Endometrial microvascular endothelial cells (primary cell): Measurements from ENCODE around the gene MDFI. TPM values are rescaled to one million over a fixed set of nuclear protein-coding genes. Genes with fewer than 3 reads are reported as not detected.
"Not testable (repeated sequence)": the region's sequence is repeated elsewhere in the genome, so short reads cannot be mapped to it uniquely, and the experiment has no call there.

Experiments
- in situ Hi-C: cut with HindIII; loops from 2 replicates; pipeline ENCODE4 v1.10.0; 2017; ENCODE audit warnings: low sequenced_read_pairs, low pct_unique_long_range_greater_than_20kb; ENCODE audit errors: inconsistent ontology term
- total RNA-seq: library from RNA; depleted of rRNA; stranded (reverse); fragments of >200 nt; gene quantifications from one replicate; pipeline ENCODE4 v1.2.3, GENCODE V29; 2015; ENCODE audit errors: inconsistent ontology term

MDFI gene
- total RNA-seq, 1 donor from 2014 or later = 52.2 TPM

DNA sequence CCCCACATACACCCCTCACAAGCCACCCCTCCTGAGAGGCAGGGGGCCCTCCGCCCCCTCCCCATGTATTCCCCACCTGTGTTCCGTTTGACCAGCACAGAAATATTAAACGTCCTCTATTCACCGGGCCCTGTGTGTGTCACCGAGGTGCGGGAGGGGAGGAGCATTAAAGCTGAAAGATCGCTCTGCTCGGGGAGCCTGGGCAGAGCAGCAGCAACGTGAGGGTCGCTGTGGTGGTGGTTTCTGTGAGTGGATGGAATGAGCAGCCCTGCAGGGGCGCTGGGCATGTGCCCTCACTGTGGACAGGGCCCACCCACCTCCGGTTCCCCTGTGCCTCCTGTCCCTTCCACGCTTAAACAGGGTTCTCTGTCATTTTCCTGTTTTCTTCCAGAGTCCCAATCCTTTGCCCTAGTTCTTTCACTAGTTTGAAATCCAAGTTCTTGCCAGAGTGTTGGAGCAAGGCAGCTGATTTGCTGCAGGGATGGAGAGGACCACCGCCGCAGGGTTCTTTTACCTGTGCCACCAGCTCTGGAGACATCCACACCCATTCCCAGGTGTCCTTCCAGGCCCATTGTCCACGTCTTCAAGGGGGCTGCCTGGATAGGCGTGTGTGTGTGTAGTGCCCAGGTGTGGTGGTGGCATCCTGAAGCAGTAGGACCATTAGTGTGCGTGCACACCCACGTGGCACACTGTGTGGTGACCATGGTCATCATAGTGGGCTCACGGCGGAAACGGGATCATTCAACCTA, 37.6 kb upstream of the MDFI start:
- in situ Hi-C loops = no loop called here

DNA sequence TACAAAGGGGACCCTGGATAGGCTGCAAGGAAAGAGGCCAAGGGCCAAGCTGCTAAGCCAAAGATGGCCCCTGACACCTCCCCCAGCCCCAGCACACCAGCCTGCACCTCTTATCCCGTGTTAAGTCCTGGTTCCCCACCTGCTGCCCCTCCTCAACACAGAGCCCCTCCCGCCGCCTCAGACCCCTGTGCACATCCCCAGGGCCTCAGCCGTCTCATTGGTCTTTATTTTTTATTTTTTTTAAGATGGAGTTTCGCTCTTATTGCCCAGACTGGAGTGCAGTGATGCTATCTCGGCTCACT, 37.1 kb upstream of the MDFI start:
- in situ Hi-C loops = no loop called here

DNA sequence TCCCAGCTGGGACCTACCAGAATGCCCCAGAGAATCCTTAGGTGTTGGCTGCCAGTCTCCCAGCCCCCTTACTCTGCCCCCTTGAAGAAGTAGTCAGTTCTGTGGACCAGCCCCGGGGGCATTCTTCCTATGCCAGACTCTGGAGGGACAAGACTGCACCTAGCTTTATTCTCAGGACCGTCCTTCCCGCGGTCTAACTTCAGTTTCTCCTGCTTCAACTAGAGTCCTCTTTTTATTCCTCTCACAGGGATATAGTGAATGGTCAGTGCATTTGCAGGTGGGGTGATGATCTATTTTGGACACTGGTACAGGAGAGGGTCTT, 35.9 kb upstream of the MDFI start:
- in situ Hi-C loops = no loop called here

DNA sequence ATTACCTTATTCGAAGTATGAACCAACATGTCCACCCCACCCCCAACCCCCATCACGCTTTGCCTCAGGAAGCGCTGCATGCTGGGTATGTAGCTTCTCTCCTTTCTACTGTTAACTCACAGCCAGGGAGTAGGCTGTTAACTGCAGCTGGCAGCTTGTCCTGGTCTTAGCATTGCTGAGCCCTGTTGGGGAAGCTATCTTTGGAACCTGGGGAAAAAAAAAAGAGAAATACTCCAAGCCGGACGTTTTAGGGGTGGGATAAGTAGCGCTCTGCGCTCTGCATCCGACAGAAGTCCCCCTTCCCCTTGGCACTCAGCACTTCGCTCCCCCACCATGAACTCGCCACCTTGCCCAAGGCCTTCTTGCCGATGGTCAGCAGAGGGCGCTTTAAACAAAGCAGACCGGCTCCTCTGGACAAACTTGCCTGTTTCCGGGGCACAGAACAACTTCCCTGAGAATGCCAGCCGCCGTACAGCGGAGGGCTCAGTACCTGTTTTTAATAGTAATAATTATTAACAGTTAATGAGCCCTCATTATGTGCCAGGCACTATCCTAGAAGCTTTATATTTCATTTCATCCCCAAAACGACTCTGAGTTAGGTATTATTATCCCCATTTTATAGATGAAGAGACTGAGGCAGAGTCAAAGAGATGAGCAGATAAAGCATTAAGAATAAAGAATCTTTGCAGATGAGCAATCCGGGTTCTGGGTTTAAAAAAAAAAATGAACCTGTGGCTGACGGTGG, 35.2 kb upstream of the MDFI start:
- in situ Hi-C loops = no loop called here

DNA sequence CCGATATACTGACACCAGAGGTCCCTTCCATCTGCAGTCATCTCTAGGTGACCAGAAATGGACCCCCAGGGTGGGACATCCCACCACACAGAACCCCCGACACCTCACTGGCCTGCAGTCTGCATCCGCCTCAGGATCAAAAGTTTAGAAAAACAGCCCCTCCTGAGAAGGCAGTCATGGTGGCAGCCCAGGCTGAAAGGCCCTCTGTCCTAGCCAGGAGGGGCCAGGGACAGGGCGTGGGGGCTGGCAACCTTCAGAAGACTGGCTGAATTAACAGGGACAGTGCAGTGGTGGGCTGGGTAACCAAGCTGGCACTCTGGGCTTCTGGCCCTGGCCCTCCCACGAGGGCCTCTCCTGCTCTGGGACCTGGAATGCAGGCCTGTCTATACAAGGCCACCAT, 34.3 kb upstream of the MDFI start:
- in situ Hi-C loops = no loop called here

DNA sequence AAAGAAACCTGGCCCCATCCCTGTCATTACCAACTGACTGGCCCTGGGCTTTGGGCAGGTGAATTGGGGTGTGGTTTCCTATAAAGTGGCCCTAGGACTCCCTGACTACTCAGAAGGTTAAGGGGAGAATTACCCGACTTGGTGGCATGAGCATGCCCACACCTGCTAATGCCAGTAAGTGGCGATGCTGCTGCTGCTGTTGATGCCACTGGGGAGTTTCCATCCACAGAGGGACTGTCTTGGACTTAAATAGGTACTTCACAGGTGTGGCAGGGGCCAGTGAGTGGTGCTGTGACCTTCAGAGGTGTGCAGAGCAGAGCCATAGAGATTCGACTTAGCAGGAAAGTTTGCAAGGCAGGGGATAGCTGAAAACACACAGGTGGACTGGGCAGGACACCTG, 32.6 kb upstream of the MDFI start:
- in situ Hi-C loops = no loop called here

DNA sequence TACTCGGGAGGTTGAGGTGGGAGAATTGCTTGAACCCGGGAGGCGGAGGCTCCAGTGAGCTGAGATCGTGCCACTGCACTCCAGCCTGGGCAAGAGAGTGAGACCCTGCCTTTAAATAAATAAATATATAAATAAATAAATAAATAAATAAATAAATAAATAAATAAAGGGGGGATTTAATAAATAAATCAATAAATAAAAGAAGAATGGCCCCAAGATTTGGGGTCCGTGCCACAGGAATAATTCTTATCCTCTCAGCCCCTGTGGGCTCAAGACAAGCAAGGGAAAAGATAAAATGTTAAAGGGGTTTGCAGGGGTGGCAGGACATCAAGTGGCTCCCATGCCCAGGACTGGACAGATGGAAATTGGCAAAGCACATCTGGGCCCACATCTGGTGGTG, 31.2 kb upstream of the MDFI start:
- in situ Hi-C loops = no loop called here

DNA sequence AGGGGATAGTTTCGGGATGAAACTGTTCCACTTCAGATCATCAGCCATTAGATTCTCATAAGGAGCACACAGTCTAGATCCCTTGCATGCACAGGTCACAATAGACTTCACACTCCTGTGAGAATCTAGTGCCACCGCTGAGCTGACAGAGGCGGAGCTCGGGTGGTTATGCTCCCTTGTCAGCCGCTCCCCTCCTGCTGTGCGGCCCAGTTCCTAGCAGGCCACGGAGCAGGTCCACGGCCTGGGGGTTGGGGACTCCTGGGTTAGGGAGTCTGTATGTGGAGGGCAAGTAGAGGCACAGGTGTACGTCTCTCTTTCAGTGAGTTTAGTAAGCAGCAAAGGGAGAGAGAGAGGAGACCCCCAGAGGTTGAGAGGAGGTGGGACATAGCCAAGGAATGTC, 30.5 kb upstream of the MDFI start:
- in situ Hi-C loops = no loop called here

DNA sequence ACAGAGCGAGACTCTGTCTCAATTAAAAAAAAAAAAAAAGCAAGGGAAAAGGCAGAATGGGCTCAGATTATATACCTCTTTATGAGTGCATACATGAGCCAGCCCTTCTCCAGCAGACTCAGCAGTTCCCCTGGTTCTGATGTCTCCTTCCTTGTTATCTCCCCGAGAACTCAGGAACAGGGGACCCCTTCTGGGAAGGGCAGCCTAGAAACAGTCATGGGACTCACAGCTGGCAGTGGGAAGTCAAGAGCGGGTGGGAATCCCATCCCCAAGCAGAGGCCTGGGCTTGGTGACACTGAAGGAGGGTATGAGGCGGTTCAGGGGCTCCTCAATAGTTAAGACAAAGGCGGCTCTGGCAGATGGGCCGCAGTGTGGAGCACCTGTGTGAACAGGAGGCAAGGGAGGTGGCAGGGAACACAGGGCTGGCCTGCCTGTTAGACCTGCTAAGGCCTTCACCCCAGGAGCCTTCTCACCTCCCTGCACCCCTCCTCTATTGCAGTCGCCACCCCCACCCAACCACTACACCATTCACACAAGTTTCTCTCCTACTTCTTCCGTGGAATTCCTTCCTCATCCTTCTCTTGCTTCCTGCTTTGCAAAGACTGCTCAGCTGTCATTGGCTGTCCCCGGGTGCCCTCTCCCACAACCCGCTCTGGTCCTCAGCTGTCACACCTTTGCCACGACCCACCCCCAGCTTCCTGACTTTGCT, 29.7 kb upstream of the MDFI start:
- in situ Hi-C loops = no loop called here

DNA sequence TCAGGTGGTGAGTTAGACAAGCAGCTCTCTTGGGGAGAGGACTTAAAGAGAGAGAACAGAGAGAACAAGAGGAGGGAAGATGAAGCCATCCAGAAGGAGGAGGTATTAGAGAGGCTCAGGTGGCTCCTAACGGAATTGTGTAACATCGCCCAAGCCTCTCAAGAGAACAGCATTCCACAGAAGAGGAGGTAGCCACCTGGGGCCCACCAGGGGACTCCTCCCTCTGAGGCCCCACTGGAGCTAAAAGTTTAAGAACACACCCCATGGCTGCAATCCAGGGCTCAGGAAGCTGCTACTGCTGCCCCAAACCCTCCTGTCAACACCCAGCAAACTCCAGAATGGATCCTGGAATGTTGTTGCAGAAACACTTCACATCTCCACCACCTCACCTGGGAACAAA, 23.6 kb upstream of the MDFI start:
- in situ Hi-C loops = no loop called here

DNA sequence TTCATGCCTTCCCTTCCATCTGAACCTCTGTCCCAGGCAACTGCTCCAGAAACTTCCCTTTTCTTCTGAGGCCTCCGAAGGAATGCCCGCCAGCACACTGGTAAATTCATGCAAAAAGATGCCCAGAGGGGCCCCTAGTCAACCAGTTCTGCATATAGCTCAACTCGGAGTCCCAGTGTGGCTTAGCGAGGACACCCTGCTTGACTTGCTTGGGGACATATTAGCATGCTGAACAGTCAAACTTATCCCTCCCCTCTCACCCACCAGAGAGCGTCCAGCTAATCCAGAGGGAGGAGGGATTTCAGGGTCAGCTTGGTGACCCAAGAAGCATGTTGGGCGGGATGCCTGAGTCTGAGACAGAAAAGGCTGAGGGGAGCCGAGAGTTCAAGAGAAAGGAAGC, 23.0 kb upstream of the MDFI start:
- in situ Hi-C loops = no loop called here

DNA sequence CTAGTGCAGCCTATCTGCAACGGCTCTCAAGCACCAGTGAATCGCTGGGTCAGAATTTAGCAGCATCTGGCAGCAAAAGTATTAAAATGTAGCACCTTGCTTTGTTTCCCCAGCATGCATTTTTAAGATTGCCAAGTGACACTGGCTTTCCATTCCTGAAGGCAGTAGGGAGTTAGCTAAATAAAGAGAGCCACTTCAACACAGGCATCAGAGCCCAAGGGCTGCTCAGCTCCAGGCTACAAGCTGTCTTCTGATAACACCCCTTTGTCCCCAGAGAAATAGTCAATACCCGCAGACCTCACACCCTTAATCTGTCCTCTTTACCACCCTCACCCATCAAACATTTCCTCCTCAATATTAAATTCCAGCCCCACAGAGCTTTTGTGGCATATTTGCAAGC, 19.7 kb upstream of the MDFI start:
- in situ Hi-C loops = no loop called here

DNA sequence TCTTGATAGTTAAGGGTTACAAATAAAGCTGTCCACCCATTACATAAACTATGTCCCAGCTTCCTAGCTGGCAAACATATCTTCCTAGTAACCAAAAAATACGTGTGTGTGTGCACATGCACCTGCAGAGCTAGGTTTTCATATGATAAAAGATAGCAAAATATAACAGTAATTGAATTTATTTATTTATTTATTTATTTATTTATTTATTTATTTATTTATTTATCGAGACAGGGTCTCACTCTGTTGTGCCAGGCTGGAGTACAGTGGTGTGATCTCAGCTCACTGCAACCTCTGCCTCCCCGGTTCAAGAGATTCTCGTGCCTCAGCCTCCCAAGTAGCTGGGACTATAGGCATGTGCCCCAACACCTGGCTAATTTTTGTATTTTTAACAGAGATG, 19.1 kb upstream of the MDFI start:
- in situ Hi-C loops = not testable (repeated sequence)

DNA sequence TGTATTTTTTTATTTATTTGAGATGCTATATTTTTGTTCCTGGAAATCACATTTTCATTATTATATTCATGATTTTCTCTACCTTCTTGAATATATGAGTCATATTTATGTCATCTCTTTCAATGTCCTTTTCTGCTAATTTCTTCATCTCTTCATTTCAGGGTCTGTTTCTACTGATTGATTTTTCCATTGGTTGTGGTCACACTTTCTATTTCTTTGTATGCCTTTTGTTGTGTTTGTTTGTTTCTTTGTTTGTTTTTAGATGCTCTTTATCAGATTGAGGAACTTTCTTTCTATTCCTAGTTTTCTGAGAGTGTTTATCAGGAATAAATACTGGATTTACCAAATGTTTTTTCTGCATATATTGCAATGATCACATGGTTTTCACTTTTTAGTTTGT, 16.9 kb upstream of the MDFI start:
- in situ Hi-C loops = no loop called here

DNA sequence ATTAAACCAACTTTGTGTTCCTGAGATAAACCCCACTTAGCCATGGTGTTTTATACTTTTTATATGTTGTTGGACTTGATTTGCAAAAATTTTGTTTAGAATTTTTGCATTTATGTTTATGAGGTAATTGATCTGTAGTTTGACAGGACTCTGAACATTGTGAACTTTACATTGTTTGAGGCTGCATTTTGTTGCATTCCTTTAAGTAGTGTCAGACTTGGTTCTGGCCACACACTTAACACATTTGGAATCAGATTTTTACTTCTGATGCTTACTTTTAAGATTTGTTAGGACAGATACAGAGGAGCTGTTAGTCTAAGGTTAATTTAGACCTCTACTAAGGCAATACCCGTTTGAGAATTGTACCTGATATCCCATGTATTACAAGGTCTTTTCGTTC, 16.5 kb upstream of the MDFI start:
- in situ Hi-C loops = no loop called here

DNA sequence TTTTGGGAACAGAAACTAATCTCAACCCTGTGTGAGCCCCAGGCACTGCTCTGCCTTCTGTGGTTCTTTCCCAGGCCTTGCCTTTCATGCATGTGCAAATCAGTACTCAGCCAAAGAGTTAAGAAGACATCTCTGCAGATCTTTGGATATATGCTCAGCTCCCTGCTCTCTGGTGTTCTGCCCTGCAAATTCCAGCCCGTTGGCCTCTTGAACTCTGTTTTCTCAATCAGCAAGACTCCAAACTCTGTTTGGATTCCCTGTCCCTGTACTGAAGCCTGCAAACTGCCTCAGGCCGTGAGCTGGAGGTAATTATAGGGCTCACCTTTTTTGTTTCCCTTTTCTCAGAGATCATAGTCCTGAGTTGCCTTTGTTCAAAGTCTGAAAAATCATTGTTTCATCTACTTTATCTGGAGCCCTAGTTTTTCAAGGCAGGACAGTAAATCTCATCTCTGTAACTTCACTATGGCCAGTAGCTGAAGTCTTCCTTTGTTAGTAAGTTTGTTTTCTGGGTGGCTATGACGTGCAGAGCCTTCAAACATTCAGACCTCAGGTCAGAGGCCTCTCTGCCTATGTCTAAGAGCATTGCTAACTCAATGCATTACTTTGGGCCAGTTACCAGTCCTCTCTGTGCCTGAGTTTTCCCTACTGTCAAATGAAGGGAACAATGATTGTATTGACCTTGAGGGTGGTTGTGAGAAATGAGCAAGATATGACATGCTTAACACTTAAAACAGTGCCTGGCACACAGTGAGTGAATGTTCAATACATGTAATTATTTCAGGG, 15.9 kb upstream of the MDFI start:
- in situ Hi-C loops = no loop called here

DNA sequence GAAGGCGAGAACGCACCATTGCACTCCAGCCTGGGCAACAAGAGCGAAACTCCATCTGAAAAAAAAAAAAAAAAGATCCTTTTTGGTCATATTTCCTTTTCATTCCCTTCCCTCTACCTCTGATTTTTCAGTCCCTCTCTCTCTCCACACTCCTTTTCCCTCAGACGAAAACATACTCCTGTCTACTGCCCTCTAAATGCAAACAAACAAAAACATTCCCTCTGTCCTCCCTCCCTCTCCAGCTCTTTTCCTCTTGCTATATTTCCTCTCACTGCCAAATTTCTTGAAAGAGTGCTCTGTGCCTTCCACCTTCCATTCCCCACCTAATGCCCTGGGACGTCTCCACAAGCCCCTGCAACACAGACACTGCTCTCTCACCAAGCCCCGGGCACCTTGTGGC, 14.9 kb upstream of the MDFI start:
- in situ Hi-C loops = no loop called here

DNA sequence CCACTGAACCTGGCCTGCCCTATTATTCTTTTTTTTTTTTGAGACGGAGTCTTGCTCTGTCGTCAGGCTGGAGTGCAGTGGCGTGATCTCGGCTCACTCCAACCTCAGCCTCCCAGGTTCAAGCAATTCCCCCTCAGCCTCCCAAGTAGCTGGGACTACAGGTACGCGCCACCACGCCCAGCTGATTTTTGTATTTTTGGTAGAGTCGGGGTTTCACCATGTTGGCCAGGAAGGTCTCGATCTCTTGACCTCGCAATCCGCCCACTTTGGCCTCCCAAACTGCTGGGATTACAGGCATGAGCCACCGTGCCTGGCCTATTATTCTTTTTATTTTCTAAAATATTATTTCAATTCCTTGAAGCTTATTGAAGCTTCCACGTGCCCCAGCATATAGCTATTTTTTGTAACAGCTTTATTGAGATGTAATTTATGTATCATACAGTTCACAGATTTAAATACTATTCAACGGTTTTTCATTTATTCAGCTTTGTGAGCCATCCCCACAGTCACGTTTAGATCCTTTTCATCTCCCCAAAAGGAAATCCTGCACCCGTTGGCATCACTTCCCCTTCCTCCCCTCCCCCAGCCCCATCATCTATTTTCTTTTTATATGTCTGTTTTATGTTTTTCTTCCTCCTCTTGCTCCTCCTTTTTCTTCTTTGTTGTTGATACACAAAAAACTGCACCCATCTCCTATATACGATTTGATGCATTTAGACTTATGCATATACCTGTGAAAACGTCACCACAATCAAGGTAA, 13.5 kb upstream of the MDFI start:
- in situ Hi-C loops = no loop called here

DNA sequence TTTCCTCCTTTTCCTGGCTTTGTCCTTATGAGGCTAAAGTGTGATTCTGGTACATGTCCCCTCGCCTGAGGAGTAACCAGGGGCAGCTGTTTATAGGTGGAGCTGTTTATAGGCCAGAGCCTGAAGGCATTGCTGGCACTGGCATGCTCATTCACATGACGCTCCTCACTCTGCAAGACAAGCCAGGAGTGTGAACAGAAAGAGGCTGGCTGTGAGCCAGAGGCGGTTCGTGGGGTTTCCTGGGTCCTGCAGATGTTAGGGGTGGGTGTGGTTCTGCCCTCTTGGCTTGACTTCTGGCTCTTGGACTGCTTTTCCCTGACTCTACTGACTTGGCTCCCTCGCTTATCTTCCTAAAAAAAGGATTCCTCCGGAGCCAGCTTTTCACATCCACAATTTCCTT, 12.8 kb upstream of the MDFI start:
- in situ Hi-C loops = no loop called here
